ENCODE results near the gene ACAA2. TPM values are rescaled to one million over a fixed set of nuclear protein-coding genes. Genes with fewer than 3 reads are reported as not detected.

Gene ACAA2
- total RNA-seq, 1 experiment from 2014 or later = 50.8 TPM

DNA sequence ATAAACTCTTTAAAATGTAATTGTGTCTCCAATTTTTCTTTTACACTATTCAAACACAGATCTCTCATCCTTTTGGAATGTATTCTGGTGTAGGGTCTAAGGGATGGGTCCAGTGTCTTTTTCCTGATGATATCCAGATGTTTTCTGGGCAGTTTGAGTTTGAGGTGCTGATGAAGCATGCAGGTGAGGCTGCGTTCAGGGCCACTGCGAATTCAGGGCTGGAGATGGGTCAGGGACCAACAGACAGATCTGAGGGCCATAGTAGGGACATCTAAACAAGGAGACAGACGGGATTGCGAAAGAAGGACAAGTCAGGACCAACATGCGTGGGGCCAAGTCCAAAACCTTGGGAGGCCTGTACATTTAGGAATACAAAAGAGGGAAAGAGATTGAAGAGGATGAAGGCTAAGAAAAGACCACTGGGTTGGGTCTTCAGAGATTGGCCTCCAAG lies 70.2 kb downstream of the ACAA2 start:
- H3K27ac ChIP-seq (ENCODE audit: low read length) = no peak overlapping the region
- in situ Hi-C loops (cut with HindIII; ENCODE audit: low pct_unique_long_range_greater_than_20kb, low sequenced_read_pairs) = no loop called here

DNA sequence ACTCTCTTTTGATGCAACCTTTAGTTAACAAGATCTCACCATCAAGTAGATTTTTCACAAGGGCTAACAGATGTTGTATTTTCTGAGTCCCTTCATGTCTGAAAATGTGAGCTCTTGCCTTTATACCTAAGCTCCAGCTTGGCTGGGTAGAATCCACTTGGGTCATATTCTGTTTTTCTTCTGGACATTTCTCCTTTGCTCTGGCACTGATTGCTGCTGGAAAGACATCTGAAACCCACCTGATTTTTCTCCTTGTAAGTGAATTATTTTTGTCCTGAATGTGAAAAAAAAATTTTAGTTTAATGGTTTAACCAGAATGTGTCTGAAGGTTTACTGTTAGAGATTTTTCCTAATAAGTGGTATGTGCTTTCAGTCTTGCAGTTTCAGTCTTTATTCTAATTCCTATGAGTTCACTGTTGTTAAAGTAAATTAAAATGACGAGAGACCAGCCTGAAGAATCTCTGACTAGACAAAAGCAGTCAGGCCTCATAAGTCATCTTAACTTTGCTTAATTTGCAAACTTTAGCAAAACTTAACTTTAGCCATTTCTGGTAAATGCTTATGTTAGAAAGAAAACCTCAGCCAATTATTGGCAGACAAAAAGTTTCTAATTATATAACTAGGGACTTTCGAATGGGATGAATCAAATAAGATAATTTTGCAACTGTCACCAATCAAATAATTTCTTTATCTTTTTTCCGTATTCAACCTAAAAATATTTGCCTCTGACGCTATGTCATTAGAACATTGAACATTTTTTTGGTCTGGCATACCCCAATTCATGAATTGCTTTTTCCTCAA lies 70.8 kb downstream of the ACAA2 start:
- DNase-seq (ENCODE audit: low read depth, low spot score) (no peak), ATAC-seq (no peak)
- TF ChIP-seq TCF7L2 (IDR thresholded peaks at IDR 0.05; ENCODE audit: low read depth, low read length) = no peak
- no peak for TF ChIP-seq POLR2AphosphoS5 (IDR thresholded peaks at IDR 0.05; ENCODE audit: low read depth, low read length)
- no peak for TF ChIP-seq SIN3A (IDR thresholded peaks at IDR 0.05; ENCODE audit: borderline replicate concordance, insufficient read depth, low read depth, low read length)
- TF ChIP-seq, protein P1, sequence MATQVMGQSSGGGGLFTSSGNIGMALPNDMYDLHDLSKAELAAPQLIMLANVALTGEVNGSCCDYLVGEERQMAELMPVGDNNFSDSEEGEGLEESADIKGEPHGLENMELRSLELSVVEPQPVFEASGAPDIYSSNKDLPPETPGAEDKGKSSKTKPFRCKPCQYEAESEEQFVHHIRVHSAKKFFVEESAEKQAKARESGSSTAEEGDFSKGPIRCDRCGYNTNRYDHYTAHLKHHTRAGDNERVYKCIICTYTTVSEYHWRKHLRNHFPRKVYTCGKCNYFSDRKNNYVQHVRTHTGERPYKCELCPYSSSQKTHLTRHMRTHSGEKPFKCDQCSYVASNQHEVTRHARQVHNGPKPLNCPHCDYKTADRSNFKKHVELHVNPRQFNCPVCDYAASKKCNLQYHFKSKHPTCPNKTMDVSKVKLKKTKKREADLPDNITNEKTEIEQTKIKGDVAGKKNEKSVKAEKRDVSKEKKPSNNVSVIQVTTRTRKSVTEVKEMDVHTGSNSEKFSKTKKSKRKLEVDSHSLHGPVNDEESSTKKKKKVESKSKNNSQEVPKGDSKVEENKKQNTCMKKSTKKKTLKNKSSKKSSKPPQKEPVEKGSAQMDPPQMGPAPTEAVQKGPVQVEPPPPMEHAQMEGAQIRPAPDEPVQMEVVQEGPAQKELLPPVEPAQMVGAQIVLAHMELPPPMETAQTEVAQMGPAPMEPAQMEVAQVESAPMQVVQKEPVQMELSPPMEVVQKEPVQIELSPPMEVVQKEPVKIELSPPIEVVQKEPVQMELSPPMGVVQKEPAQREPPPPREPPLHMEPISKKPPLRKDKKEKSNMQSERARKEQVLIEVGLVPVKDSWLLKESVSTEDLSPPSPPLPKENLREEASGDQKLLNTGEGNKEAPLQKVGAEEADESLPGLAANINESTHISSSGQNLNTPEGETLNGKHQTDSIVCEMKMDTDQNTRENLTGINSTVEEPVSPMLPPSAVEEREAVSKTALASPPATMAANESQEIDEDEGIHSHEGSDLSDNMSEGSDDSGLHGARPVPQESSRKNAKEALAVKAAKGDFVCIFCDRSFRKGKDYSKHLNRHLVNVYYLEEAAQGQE (IDR thresholded peaks at IDR 0.05; ENCODE audit: insufficient read depth in 1 of 2, low read depth in 2 of 2, low read length in 1 of 2) = no peak
- TF ChIP-seq, protein P2, sequence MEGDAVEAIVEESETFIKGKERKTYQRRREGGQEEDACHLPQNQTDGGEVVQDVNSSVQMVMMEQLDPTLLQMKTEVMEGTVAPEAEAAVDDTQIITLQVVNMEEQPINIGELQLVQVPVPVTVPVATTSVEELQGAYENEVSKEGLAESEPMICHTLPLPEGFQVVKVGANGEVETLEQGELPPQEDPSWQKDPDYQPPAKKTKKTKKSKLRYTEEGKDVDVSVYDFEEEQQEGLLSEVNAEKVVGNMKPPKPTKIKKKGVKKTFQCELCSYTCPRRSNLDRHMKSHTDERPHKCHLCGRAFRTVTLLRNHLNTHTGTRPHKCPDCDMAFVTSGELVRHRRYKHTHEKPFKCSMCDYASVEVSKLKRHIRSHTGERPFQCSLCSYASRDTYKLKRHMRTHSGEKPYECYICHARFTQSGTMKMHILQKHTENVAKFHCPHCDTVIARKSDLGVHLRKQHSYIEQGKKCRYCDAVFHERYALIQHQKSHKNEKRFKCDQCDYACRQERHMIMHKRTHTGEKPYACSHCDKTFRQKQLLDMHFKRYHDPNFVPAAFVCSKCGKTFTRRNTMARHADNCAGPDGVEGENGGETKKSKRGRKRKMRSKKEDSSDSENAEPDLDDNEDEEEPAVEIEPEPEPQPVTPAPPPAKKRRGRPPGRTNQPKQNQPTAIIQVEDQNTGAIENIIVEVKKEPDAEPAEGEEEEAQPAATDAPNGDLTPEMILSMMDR (IDR thresholded peaks at IDR 0.05) = no peak
- no peaks in the 10 kb centered on the region for H3K36me3 ChIP-seq (ENCODE audit: control insufficient read depth, insufficient read depth, low read length)
- ChIA-PET POLR2A (no interaction called here), CTCF (no interaction called here)
- H3K27ac ChIP-seq (ENCODE audit: low read length) = no peak overlapping the region
- H3K4me1 ChIP-seq (ENCODE audit: control insufficient read depth, insufficient read depth, low read length) = no peaks in the 10 kb centered on the region
- H3K4me3 ChIP-seq (ENCODE audit: low read depth in 2 of 2, low read length in 2 of 2) = no peak overlapping the region
- BruUV-seq (replicated peaks) = no TSS peak
- H3K9me3 ChIP-seq (ENCODE audit: control insufficient read depth, insufficient read depth, low read depth, low read length) = no peaks in the 10 kb centered on the region
- H3K27me3 ChIP-seq (ENCODE audit: control insufficient read depth, insufficient read depth, low read length) = no peaks in the 10 kb centered on the region
- intact Hi-C loops (cut with micrococcal nuclease; ENCODE audit: unreplicated experiment) (no loop called here), in situ Hi-C loops (cut with HindIII; ENCODE audit: low pct_unique_long_range_greater_than_20kb, low sequenced_read_pairs) (no loop called here)

More for the DNA sequence above, 70.2 kb downstream of the ACAA2 start:
- H3K9me3 ChIP-seq (ENCODE audit: control insufficient read depth, insufficient read depth, low read depth, low read length) = no peaks in the 10 kb centered on the region
- H3K36me3 ChIP-seq (ENCODE audit: control insufficient read depth, insufficient read depth, low read length) = no peaks in the 10 kb centered on the region
- H3K4me1 ChIP-seq (ENCODE audit: control insufficient read depth, insufficient read depth, low read length) = no peaks in the 10 kb centered on the region
- POLR2A ChIA-PET = no interaction called here
- no peak for TF ChIP-seq TCF7L2 (IDR thresholded peaks at IDR 0.05; ENCODE audit: low read depth, low read length)
- TF ChIP-seq, protein P2 (IDR thresholded peaks at IDR 0.05) = no peak
- no peak for TF ChIP-seq POLR2AphosphoS5 (IDR thresholded peaks at IDR 0.05; ENCODE audit: low read depth, low read length)
- TF ChIP-seq, protein P1 (IDR thresholded peaks at IDR 0.05; ENCODE audit: insufficient read depth in 1 of 2, low read depth in 2 of 2, low read length in 1 of 2) = no peak
- TF ChIP-seq SIN3A (IDR thresholded peaks at IDR 0.05; ENCODE audit: borderline replicate concordance, insufficient read depth, low read depth, low read length) = no peak
- CTCF ChIA-PET = no interaction called here
- no peak for ATAC-seq
- no TSS peak for BruUV-seq (replicated peaks)
- intact Hi-C loops (cut with micrococcal nuclease; ENCODE audit: unreplicated experiment) = no loop called here
- no peak for DNase-seq (ENCODE audit: low read depth, low spot score)
- H3K27me3 ChIP-seq (ENCODE audit: control insufficient read depth, insufficient read depth, low read length) = no peaks in the 10 kb centered on the region
- no peak overlapping the region for H3K4me3 ChIP-seq (ENCODE audit: low read depth in 2 of 2, low read length in 2 of 2)
